ENCODE measurements around the gene GEMIN4.

GRCh38 chr17:796609-797008 lies 44.5 kb upstream of the GEMIN4 start:
- TF ChIP-seq, protein P1, sequence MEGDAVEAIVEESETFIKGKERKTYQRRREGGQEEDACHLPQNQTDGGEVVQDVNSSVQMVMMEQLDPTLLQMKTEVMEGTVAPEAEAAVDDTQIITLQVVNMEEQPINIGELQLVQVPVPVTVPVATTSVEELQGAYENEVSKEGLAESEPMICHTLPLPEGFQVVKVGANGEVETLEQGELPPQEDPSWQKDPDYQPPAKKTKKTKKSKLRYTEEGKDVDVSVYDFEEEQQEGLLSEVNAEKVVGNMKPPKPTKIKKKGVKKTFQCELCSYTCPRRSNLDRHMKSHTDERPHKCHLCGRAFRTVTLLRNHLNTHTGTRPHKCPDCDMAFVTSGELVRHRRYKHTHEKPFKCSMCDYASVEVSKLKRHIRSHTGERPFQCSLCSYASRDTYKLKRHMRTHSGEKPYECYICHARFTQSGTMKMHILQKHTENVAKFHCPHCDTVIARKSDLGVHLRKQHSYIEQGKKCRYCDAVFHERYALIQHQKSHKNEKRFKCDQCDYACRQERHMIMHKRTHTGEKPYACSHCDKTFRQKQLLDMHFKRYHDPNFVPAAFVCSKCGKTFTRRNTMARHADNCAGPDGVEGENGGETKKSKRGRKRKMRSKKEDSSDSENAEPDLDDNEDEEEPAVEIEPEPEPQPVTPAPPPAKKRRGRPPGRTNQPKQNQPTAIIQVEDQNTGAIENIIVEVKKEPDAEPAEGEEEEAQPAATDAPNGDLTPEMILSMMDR (IDR thresholded peaks at IDR 0.05), result no peak
- TF ChIP-seq TAF1 (IDR thresholded peaks at IDR 0.05; ENCODE audit: borderline replicate concordance, low read depth, low read length), result no peak
- no peak for TF ChIP-seq FOXM1 (IDR thresholded peaks at IDR 0.05; ENCODE audit: low read depth)
- no peak for TF ChIP-seq CHD2 (IDR thresholded peaks at IDR 0.05; ENCODE audit: low read length, partially characterized antibody)
- TF ChIP-seq RFX5 (IDR thresholded peaks at IDR 0.05; ENCODE audit: low read length), result no peak
- TF ChIP-seq POLR2AphosphoS5 (IDR thresholded peaks at IDR 0.05; ENCODE audit: low read depth, low read length), result no peak
- TF ChIP-seq, protein P2, sequence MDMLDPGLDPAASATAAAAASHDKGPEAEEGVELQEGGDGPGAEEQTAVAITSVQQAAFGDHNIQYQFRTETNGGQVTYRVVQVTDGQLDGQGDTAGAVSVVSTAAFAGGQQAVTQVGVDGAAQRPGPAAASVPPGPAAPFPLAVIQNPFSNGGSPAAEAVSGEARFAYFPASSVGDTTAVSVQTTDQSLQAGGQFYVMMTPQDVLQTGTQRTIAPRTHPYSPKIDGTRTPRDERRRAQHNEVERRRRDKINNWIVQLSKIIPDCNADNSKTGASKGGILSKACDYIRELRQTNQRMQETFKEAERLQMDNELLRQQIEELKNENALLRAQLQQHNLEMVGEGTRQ (IDR thresholded peaks at IDR 0.05; ENCODE audit: borderline replicate concordance, low read depth, low read length), result no peak
- TF ChIP-seq EZH2phosphoT487 (IDR thresholded peaks at IDR 0.05; ENCODE audit: borderline replicate concordance, low read depth), result no peak
- no peak for TF ChIP-seq SMC3 (IDR thresholded peaks at IDR 0.05; ENCODE audit: low read depth, low read length)
- TF ChIP-seq EP300 (IDR thresholded peaks at IDR 0.05; ENCODE audit: borderline replicate concordance in 1 of 2, low read depth in 1 of 2, low read length in 1 of 2), result no peak
- TF ChIP-seq, protein P3, sequence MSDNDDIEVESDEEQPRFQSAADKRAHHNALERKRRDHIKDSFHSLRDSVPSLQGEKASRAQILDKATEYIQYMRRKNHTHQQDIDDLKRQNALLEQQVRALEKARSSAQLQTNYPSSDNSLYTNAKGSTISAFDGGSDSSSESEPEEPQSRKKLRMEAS (IDR thresholded peaks at IDR 0.05; ENCODE audit: low read depth), result no peak
- no peak for TF ChIP-seq RXRA (IDR thresholded peaks at IDR 0.05; ENCODE audit: borderline replicate concordance, low read depth)
